ENCODE results near the gene SF3B5.
A peak's percentile ranks its signal among the peaks of the same experiment; 100 is the strongest.
"Not testable (repeated sequence)": the region's sequence is repeated elsewhere in the genome, so short reads cannot be mapped to it uniquely, and the experiment has no call there.

Gene SF3B5

GRCh38 chr6:144090384-144090783 lies 5.0 kb downstream of the SF3B5 start:
- H3K9me3 ChIP-seq (ENCODE audit: severe bottlenecking), result no peaks in the 10 kb centered on the region
- peaks cover 10% of the 10 kb centered on the region; the same call in 1 of the 2 replicates for H3K36me3 ChIP-seq (ENCODE audit: low read depth)
- peaks cover 14% of the 10 kb centered on the region for H3K4me1 ChIP-seq (ENCODE audit: insufficient read depth, poor library complexity, severe bottlenecking)
- H3K27me3 ChIP-seq (ENCODE audit: insufficient read depth, poor library complexity, severe bottlenecking), result no peaks in the 10 kb centered on the region
- no peak overlapping the region for H3K27ac ChIP-seq (ENCODE audit: poor library complexity, severe bottlenecking)
- ATAC-seq (ENCODE audit: low read depth) (no peak), DNase-seq (ENCODE audit: low spot score) (no peak)
- H3K4me3 ChIP-seq (ENCODE audit: severe bottlenecking), result no peak overlapping the region
- TF ChIP-seq CTCF (IDR thresholded peaks at IDR 0.05; ENCODE audit: poor library complexity, severe bottlenecking), result no peak

- no peak for DNase-seq (ENCODE audit: low spot score)
Measured at GRCh38 chr6:144087789-144088426, 7.5 kb downstream of the SF3B5 start.

GRCh38 chr6:144086959-144087358 lies 8.4 kb downstream of the SF3B5 start:
- H3K27ac ChIP-seq (ENCODE audit: poor library complexity, severe bottlenecking), result no peak overlapping the region
- DNase-seq (ENCODE audit: low spot score), result no peak
- H3K4me1 ChIP-seq (ENCODE audit: insufficient read depth, poor library complexity, severe bottlenecking), result no peaks in the 10 kb centered on the region
- TF ChIP-seq CTCF (IDR thresholded peaks at IDR 0.05; ENCODE audit: poor library complexity, severe bottlenecking), result no peak
- no peaks in the 10 kb centered on the region for H3K36me3 ChIP-seq (ENCODE audit: low read depth)
- ATAC-seq (ENCODE audit: low read depth), result no peak
- H3K4me3 ChIP-seq (ENCODE audit: severe bottlenecking), result no peak overlapping the region
- no peaks in the 10 kb centered on the region for H3K9me3 ChIP-seq (ENCODE audit: severe bottlenecking)
- H3K27me3 ChIP-seq (ENCODE audit: insufficient read depth, poor library complexity, severe bottlenecking), result no peaks in the 10 kb centered on the region

More at GRCh38 chr6:144087789-144088426, 7.5 kb downstream of the SF3B5 start:
- H3K27ac ChIP-seq (ENCODE audit: poor library complexity, severe bottlenecking), result no peak overlapping the region
- H3K36me3 ChIP-seq (ENCODE audit: low read depth), result peaks cover 9% of the 10 kb centered on the region; the same call in 1 of the 2 replicates
- no peak for ATAC-seq (ENCODE audit: low read depth)
- no peak overlapping the region for H3K4me3 ChIP-seq (ENCODE audit: severe bottlenecking)
- peaks cover 2% of the 10 kb centered on the region for H3K4me1 ChIP-seq (ENCODE audit: insufficient read depth, poor library complexity, severe bottlenecking)
- peak; percentile 7 for TF ChIP-seq CTCF (IDR thresholded peaks at IDR 0.05; ENCODE audit: poor library complexity, severe bottlenecking)
- H3K27me3 ChIP-seq (ENCODE audit: insufficient read depth, poor library complexity, severe bottlenecking), result no peaks in the 10 kb centered on the region
- no peaks in the 10 kb centered on the region for H3K9me3 ChIP-seq (ENCODE audit: severe bottlenecking)

- Histone ChIP-seq H3K27ac (ENCODE audit: poor library complexity, severe bottlenecking) (no peak overlapping the region), H3K9me3 (ENCODE audit: severe bottlenecking) (no peaks in the 10 kb centered on the region), H3K4me3 (ENCODE audit: severe bottlenecking) (no peak overlapping the region), H3K27me3 (ENCODE audit: insufficient read depth, poor library complexity, severe bottlenecking) (no peaks in the 10 kb centered on the region), H3K36me3 (ENCODE audit: low read depth) (no peaks in the 10 kb centered on the region), H3K4me1 (ENCODE audit: insufficient read depth, poor library complexity, severe bottlenecking) (no peaks in the 10 kb centered on the region)
- no peak for TF ChIP-seq CTCF (IDR thresholded peaks at IDR 0.05; ENCODE audit: poor library complexity, severe bottlenecking)
- no peak for DNase-seq (ENCODE audit: low spot score)
- ATAC-seq (ENCODE audit: low read depth), result no peak
Measured at GRCh38 chr6:144083172-144083571, 12.2 kb downstream of the SF3B5 start.

GRCh38 chr6:144082412-144082811 lies 13.0 kb downstream of the SF3B5 start:
- DNase-seq (ENCODE audit: low spot score); H3K36me3 ChIP-seq (ENCODE audit: low read depth); H3K4me3 ChIP-seq (ENCODE audit: severe bottlenecking); ATAC-seq (ENCODE audit: low read depth); H3K9me3 ChIP-seq (ENCODE audit: severe bottlenecking); H3K27ac ChIP-seq (ENCODE audit: poor library complexity, severe bottlenecking); H3K27me3 ChIP-seq (ENCODE audit: insufficient read depth, poor library complexity, severe bottlenecking); H3K4me1 ChIP-seq (ENCODE audit: insufficient read depth, poor library complexity, severe bottlenecking): not testable (repeated sequence)
